ENCODE data around the gene RAB12.
A peak's percentile ranks its signal among the peaks of the same experiment; 100 is the strongest.
"Not testable (repeated sequence)": the region's sequence is repeated elsewhere in the genome, so short reads cannot be mapped to it uniquely, and the experiment has no call there.

Gene RAB12, protein sequence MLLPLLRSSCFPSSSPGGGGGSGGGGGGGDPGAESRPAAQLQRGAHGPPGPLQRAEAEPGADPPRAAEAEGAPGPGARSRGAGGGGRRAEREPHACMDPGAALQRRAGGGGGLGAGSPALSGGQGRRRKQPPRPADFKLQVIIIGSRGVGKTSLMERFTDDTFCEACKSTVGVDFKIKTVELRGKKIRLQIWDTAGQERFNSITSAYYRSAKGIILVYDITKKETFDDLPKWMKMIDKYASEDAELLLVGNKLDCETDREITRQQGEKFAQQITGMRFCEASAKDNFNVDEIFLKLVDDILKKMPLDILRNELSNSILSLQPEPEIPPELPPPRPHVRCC

DNA sequence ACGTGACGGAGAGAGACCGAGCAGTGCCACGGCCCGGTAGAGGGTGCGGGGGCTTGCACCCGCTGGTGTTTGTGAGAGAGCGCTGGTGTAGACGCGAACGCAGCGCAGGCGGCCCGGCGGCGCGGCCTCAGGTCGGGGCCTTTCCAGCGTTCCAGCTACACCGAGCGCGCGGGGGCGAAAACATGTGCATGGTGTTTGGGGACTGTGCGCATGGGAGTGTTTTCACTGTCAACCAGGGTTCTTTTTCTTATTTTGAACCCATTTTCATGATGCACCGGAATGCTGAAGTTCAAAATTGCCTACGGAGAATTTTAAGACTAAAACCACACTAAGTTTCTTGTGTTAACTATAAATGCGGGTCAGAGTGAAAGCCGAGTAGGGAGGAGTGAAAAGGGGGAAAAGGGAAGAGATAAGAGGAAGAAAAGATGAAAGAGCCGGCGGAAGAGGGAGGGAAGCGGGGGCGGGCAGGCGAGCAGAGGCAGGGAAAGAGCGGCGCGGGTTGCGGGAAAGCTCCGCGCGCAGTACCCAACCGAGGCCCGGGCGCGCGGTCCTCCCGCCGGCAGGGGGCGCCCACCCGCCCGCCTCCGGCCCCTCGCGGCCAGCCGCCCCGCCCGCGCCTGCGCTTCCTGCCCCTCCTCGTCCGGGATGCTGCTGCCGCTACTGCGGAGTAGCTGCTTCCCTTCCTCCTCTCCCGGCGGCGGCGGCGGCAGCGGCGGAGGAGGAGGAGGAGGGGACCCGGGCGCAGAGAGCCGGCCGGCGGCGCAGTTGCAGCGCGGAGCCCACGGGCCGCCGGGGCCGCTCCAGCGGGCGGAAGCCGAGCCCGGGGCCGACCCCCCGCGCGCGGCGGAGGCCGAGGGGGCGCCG lies at the start of gene RAB12:
Gene RAB12 (plus strand): TSS at position 643 of the 864 bp plus-strand sequence. CDS start 3 bp downstream, at position 646.
- no peak for FAIRE-seq

DNA sequence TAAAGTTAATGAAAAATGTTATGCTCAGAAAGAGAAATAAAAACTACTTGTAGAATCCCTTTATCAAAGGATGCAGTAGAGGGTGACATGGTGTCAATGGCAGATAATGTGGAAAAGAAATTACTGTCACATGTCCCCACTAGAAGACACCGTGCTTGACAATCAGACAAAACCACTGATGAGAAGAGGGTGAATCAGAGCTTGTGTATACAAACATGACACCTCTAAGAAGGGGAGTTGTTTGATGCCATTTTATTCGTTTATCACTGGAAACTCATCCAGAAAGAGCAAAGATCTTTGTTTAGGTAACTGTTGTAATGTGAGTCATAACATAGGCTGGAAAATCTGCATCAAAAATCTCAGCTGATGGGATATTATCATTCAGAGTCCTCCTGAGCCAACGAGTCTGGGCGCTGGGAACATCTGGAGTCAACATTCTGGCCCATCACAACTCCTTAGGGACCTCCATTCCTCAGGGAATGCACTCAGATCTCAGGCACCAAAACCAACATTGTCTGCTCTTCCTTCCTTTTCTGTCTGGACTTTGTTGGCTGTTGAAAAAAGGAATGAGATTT lies 49.5 kb upstream of the RAB12 start:
- FAIRE-seq, result no peak

DNA sequence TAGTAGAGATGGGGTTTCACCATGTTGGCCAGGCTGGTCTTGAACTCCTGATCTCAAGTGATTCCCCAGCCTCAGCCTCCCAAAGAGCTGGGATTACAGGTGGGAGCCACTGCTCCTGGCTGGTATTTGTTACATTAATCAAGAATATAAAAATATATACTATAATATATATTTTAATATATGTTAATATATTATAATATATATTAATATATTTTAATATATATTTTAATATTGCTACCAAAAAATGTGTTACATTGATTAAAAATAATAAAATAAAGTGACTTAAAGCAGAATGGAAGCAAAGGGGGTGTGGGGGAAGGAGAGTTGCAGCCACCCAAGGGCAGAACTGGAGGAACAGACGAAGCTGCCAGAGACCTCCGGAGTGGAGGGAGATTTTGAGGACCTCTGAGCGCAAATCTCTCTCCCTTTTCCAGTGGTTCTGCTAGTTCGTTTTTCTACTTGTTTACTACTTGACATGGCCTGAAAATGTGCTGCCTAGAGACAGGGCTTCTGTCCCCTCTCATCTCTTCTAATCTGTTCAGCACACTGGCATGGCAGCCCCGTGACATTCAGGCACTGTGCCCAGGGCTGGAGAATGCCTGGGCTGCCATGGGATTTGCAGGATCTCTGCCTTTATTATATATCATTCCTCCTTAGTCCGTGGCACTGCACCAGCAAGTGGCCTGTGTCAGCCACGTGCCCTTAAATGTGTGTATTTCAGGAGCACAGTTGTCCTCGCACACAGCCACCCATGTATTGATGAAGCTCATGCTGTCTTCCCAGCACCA lies 47.9 kb upstream of the RAB12 start:
- no peak for FAIRE-seq

DNA sequence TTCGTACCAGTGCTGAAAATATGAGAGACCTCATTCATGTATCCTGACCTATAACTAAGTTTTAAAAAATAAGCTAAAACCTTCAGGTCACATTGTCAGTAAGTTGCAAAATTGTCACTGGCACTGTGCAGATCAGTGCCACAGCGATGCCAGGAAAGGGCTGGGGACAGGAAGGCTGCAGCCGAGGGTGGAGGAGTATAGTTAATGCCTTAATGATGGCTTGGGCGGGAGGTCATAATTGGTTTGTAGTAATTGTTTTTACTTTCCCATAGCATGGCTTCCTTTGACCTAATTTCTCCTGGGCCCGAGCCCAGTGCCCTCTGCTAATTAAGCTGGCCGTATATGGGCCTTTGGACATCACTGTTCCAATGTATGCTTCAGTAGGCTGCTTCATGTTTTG lies 47.2 kb upstream of the RAB12 start:
- no peak for FAIRE-seq

DNA sequence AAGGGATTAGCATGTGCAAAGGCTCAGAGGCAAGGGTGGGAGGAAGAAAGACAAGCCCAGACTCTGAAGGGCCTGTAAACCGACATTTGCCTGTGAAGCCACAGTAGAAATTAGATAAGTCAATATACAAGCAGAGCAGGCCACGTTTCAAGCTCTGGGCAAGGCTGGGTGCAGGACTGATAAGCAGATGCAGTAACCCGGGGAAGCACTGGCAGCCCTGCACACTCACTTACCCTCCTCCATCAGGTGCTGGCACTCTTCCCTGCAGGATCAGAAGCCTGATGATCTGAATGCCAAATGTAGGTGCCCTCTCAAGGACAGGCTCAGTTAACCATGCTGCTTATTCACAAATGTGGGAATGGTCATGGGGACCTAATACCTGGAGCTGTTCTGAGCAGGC lies 46.3 kb upstream of the RAB12 start:
- no peak for FAIRE-seq

DNA sequence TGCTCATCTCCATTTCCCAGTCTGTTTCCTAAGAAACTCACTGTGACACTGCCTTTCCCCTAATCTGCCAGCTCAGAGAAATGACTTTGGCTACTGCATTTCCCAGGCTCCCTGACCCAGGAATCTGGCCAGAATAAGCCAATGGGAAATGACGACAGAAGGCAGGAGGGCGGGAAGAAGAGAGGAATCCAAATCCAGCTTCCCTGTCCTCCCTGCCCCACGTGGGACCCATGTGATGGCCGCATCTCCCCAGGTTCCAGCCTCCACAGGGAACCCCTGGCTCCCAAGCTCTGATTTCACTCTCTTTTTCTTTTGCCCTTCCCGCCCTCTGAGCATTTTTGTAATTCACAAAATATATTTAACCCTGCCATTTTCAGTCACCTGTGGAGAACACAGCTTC lies 37.8 kb upstream of the RAB12 start:
- FAIRE-seq, result no peak

DNA sequence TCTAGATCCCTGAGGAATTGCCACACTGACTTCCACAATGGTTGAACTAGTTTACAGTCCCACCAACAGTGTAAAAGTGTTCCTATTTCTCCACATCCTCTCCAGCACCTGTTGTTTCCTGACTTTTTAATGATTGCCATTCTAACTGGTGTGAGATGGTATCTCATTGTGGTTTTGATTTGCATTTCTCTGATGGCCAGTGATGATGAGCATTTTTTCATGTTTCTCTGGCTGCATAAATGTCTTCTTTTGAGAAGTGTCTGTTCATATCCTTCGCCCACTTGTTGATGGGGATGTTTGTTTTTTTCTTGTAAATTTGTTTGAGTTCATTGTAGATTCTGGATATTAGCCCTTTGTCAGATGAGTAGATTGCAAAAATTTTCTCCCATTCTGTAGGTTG lies 35.5 kb upstream of the RAB12 start:
- FAIRE-seq, result not testable (repeated sequence)

DNA sequence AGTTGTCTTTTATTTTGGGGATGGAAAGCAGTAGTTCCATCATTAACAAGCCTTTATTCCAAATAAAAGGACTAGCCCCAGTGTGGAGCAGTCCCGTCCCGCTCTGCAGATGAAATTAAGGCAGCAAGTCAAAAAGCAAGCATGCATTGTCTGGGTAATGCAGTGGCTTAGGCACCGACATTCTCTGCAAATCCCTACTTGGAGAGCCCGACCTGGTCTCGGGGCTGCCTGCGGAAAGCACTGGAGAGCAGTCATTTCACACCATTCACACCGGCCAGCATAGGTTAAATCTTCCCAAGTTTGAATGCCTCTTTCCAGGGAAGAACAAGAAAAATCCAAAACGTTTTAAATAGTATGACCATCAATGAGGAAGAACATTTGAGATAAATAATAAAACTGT lies 24.4 kb upstream of the RAB12 start:
- no peak for FAIRE-seq

DNA sequence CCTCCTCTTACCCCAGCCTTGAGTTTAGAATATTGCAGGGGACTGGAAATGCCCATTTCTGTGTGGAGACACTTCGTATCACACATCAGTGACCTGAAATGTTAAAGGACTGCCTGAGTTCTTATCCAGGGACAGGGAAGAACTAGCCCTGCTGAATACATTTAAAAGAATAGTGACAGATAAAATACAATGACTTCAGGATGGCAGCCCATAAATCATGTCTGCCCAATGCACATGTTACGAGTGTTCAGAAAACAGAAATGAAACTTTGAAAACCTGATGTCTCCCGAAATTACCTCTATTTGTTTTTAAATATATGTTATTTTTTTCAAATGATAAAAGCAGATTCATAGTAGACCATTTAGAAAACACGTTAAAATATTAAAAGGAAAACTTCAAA lies 22.3 kb upstream of the RAB12 start:
- no peak for FAIRE-seq

DNA sequence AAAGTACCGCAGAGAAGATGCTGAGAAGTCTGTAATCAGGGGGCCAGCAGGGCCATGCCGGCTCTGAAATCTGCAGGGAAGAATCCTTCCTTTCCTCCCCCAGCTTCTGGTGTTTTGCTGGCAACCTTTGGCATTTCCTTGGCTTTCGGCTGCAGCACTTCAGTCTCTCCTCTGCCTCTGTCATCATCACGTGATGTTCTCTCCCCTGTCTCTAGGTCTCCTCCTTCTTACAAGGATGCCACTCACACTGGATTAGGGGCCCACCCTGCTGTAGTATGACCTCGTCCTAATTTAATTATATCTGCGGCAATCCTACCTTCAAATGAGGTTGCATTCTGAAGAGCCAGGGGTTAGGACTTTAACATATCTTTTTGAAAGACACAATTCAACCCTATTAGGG lies 13.8 kb upstream of the RAB12 start:
- FAIRE-seq, result no peak

DNA sequence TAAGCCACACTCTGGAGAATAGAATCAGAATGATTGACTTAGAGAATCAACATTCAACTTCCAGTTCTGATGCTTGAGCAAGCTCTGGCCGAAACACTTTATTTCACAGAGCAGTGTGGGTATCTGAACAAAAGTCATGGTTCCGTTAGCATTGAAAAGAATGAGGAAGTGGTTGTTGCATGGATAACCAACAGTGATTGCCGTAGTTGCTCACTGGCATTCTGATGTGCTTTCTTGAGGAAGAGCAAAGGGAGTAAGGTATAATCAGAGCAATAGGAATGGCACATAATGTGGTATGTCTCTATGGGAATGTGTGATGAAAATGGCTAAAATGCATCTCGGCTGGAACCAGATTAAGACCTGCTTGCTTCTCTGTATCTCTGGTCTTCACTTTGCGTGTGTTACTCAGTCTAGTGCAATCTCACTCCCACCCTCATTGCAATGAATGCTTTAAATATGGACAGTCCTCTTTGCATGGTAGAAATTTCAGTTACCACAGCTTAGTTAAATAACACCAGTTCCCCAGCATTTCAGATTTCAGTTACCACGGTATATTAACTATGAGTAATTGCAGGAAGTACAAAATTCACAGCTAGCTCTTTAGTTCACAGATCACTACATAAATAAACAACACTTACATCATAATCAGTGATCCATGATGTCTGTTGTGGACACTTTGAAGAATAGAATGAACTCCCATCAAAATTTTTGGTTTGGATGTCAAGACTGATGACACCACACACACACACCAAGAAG lies 7.8 kb upstream of the RAB12 start:
- FAIRE-seq, result no peak

DNA sequence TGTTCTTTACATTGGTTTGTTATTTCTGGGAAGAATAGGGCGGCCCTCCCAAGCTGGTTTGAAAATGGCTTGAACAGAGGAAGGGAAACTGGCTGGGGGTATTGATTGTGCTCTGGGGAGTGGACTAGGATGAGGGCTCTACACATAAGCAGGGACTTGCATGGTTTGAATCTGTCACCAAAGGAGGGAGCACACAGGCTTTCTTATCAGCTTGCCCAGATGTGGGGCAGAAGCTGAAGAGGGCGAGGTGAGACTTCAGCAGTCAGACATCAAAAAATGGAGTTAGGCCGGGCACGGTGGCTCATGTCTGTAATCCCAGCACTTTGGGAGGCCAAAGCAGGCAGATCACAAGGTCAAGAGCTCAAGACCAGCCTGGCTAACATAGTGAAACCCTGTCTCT lies 7.2 kb upstream of the RAB12 start:
- no peak for FAIRE-seq

DNA sequence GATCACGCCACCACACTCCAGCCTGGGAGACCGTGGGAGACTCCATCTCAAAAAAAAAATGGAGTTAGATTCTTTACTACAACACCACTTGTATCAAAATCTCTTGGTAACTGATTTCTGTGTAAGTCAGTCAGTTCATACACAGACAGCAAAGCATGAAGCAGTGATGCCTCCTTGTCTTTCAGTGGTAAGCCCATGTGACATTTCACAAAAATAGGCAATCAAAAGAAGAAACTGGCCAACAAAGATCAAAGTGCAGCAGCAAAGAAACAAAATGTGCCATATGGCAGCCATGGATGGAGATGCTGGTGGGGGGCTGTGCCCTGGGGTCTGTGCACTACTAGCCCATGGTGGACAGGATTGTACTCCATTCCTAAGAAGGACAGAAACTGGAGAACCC lies 6.7 kb upstream of the RAB12 start:
- FAIRE-seq, result no peak

DNA sequence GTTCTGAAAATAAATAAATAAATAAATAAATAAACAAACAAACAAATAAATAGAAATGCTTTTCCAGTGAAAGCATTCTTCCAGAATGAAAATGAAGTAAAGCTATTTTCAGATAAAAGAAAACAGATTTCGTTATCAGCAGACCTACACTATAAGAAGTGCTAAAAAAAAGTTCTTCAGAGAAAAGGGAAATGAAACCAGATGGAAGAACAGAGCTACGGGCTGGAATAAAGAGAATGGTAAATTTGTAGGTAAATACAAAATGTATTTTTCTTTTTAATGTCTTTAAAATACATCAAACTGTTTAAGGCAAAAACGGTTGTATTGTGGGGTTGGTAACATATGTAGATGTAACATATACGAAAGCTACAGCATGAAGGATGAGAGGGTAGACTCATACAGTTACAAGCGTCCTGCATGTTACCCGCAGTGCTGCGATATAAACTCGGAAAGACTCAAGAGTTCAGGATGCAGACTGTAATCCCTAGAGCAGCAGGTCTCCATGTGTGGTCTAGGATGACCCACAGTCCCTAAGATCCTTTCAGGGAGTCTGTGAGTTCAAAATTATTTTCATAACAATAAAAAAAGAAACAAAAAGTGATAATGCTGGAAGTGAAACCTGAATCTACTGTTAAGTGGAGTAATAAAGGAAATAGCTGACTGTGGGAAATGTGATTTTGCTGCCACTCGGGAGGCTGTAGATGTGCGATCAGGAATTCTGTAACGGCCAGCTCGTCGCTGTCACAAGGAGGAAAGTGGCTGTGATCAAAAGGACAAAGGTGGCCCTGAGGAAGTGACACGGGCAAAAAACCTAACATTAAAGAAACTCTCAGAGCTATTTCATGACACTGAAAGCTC lies 5.3 kb upstream of the RAB12 start:
- peak; percentile 43 for FAIRE-seq

DNA sequence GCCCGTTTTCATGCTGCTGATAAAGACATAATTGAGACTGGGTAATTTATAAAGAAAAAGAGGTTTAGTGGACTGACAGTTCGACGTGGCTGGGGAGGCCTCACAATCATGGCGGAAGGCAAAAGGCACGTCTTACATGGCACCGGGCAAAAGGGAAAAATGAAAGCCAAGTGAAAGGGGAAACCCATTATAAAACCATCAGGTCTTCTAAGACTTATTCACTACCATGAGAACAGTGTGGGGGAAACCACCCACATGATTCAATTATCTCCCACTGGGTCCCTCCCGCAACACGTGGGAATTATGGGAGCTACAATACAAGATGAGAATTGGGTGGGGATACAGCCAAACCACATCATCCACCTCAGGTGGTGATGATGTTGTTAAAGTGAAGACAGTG lies 3.3 kb upstream of the RAB12 start:
- FAIRE-seq, result no peak

DNA sequence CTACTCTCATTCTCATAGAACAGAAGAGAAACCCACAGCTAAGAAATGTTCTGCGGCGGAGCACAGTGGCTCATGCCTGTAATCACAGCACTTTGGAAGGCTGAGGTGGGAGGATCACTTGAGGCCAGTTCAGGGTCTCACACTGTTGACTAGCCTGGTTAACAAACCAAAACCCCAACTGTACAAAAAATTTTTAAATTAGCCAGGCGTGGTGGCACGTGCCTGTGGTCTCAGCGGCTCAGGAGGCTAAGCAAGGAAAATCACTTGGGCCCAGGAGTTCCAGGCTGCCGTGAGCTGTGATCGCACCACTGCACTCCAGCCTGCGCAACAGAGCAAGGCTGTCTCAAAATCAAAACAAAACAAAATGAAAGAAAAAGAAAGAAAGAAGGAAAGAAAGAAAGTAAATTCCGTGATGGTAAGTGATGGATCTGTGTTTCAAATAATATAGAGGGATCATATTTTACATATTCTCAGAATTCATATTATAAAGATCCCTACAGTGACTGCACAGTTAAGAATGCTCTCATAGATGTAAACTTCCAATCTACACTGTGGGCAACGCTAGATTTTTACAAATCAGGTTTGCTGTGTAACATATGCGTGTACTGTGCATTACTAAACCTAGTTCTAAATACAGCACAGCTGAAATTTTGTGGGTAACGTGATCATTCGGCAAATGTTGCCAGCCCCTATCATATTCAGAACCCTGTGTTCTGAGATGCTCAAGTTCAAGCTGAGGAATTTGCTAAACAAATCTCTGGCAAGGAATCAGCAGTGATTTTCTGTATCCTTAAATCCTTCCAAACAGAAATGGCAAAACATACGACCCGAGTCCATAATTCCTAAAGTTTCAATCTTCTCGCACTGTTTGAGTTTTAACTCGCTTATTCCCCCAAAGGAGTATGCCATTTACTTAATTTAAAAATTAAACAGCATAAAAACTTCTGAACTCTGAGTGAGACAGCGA lies 1.2 kb upstream of the RAB12 start:
- FAIRE-seq, result no peak

DNA sequence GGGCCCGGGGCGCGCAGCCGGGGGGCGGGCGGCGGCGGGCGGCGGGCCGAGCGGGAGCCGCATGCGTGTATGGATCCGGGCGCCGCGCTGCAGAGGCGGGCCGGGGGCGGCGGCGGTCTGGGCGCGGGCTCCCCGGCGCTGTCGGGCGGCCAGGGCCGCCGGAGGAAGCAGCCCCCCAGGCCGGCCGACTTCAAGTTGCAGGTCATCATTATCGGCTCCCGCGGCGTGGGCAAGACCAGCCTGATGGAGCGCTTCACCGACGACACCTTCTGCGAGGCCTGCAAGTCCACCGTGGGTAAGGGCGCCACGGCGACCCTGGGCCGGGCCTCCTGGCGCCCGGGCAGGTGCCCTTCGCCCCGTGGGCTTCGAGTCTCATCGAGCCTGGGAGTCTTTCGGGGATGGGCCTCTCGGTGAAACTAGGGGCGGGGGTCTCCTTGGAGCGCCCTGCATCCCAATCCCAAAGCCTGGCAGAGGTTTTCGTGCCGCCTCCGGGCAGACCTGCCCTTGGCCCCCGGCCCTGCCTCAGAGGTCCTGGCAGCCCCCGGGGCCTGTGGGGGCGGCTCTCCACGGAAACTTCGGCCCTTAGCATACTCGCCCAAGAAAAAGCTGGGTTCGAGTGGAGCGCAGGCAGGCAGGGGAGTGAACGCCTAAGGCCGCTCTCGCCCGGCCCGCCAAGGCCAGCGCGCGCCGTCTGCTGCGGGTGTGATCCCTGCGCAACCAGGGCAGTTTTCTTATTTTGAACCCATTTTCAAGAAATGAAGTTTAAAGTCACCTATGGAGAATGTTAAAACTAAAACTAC lies 622 bp downstream of the RAB12 start:
- no peak for FAIRE-seq

DNA sequence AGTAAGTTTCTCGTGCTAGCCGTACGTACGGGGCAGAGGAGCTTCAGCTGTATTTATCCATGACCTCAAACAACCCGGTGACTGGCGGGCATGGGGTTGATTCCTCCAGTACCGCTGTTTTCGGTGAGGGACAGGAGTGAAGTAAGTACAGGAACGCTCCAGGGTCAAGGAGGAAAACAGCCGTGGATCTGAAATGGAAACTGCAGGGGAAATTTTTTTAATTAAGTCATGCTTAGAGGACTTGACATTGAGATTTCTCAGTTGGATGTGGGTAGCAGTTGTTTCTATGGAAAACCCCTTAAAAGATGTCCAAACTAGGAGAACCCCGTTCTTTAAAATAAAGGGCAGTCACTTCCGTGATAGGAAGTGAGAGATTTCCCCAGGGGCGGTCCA lies 1.2 kb downstream of the RAB12 start:
- no peak for FAIRE-seq

DNA sequence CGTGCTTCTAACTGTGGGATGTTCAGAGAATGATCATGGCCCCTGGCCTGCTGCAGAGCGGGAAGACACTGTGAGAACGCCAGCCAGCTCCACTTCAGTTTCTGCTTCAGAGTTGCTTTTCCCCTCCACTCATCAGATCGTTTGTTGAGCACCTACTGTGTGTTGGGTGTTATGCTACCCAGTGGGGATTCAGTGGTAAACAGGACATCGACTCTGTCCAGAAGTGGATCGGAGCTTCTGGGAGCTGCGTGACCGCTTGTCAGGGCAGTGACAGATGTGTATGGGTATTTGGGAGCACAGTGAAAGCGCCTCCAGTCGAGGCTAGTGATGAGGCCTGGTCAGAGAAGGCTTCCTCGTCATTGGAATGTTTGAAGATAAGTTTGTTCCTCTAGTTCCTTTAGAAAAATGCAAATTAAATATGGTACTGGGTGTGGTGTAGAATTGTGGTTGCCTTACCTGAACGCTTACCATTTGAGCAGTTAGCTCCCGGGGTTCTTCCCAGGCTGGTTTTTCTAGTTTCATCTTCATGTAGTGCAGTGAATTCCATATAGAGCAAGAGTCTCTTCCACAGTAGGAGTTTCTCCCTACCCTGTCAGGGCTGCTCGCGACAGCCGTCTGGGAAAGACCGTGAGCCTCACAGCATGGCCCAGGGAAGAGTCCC lies 2.8 kb downstream of the RAB12 start:
- FAIRE-seq, result no peak

Measured in endometrium (tissue), 2 donors.